Erythroblast (primary cell): ENCODE data around the gene KIF16B.

ENCODE experiments used
- GATA1 ChIP-seq: IDR thresholded peaks from 2 replicates; pipeline ENCODE4 v1.6.1; 2011; ENCODE audit warnings: low read depth, mild to moderate bottlenecking, control low read depth, low read length, moderate library complexity
- POLR2A ChIP-seq: IDR thresholded peaks from 2 replicates; pipeline ENCODE4 v1.6.1; 2011; ENCODE audit warnings: mild to moderate bottlenecking, low read length

- no peak for TF ChIP-seq POLR2A
- no peak for TF ChIP-seq GATA1
Observed at GRCh38 chr20:16493486-16493885, 79.8 kb downstream of the KIF16B start.
